COLO668 (cell line): ENCODE measurements around the gene TRABD.

Experiments used
- DNase-seq: peaks from one replicate; lab custom pipeline; 2025; ENCODE audit not compliant: unreplicated experiment; lab: John Stamatoyannopoulos, UW

The TRABD gene

GRCh38 chr22:50216684-50217520 is 31.2 kb downstream of the TRABD start:
- DNase-seq: no peak

DNA sequence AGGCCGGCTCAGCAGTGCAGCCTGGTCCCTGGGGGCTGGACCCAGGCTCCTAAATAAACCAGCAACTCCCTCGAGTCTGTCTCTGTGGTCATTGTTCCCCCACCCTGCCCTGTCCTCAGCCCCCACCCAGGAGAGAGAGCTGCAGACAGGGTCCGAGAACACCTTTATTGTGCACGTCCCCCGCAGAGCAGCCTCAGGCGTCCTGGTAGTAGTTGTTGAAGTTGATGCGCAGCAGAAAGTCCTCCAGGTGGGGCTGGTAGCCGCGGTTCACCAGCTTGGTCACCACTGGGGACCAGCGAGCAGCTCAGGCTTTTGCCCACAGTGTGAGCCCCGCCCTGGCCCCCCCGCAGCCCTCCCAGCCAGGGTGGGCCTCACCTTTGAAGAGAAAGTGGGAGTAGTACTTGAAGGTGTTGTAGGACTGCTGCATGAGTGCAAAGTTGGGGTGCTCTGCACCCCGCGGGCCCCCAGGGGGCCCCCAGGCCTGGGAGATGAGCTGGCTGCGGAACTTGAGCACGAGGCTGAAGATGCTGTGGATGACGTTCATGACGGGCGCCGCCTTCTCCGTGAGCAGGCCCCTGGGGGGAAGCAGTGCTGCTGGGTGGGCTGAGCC is 31.9 kb downstream of the TRABD start:
- DNase-seq: no peak

- peak; percentile 71 for DNase-seq
Measured at GRCh38 chr22:50218153-50218995, 32.7 kb downstream of the TRABD start.

DNA sequence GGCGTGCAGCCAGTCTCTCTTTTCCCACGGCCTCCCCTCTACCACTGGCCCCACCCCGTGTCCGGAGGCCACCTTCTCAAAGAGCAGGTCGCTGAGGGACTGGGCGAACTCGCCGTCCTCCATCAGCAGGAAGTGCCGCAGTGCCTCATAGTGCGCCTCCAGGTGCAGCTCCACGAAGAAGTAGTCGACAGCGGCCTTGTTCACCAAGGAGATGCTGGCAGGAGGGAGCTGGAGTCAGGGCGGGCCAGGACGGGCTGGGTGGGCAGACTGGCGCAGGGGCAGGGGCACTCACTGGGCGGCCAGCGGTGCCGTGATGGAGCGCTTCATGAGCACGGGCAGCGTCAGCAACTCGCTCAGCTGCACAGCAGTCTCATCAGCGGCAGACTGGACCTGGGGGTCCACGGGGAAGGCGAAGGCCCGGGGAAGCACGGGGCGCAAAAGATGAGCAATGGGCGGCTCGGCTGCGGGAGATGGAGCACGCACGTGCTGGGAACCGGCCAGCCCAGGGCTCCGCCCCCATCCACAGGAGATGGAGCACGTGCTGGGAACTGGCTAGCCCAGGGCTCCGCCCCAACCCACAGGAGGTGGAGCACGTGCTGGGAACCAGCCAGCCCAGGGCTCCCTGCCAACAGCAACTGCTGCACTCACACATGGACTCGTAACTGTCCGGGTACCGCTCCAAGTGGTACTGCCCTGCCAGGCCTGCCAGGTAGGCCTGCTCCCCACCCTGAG is 33.4 kb downstream of the TRABD start:
- peak; percentile 84 for DNase-seq

GRCh38 chr22:50219800-50220602 is 34.3 kb downstream of the TRABD start:
- DNase-seq: no peak

- no peak for DNase-seq
Measured at GRCh38 chr22:50220603-50221409, 35.1 kb downstream of the TRABD start.

DNA sequence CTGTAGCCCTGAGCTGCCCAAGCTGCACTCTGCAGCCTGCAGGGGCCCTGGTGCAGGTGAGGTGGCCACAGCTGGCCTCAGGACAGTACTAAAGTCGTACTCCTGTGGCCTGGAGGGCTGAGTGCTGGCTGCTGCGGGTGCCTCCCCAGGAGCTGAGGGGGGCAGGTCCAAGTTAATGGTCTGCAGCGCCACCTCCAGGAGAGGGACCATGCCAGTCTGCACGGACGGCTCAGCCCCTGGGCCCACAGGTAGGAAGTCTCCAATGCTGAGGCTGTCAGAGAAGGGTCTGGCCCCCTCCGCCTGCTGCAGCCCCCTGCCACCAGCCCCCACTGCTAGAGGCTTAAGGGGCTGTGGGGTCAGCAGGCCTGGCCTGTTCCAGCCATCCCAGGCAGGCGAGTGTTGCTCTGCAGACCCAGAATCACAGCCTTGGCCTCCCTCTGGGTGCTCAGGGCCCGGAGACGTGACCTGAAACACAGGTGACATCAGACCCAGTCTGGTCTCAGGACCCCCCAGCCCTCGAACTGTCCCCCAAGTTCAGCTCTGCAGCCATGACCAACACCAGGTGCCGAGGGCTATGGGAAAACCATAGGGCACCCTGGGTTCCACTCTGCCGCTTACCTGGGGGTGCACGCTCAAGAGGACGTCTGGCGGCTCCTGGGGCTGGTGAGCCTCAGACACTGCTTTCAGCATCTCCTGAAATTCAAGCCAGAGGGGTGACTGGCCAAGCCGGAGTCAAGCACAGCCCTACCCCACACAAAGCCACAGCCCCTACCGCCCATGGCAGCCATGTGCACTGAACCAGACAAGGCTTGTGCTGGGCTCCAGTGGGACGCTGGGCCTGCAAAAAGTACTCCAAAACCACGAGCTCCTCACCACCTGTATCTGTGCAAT is 35.9 kb downstream of the TRABD start:
- DNase-seq: no peak

- DNase-seq: no peak
Measured at GRCh38 chr22:50222508-50222907, 36.8 kb downstream of the TRABD start.

- DNase-seq: no peak
Measured at GRCh38 chr22:50224071-50224470, 38.4 kb downstream of the TRABD start.

DNA sequence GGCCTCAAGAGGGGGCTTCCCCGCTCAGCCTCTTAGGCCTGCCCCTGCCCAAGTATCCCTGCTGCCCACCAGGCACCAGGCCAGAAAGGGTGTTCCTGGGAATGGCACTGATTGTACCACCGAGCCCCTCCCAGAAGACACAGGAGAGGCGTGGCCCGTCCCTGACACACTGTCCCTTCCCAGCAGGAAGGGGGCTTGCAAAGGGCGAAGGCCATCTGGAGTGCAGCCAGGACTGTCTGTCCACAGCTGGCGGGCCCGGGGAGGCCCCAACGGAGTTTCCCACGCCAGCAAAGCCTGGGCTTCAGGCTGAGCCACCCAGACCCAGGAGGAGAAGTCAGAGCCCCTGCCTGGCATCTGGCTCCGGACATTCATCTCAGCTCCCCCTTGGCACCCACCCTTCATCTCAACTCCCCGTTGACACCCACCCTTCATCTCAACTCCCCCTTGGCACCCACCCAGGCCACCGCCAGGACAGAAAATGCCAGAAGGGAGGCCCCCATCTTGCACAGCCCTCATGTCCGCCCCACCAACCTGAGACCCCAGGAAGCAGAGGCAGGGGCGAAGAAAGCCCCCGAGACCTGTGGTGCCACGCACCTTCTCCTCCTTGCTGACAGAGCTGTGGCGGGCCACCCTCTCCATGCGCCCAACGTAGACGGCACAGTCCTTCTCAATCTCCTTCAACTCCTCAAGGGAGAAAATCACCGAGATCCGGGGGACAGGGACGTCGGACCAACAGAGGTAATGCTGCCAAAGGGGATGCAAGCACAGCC is 39.7 kb downstream of the TRABD start:
- no peak for DNase-seq

DNA sequence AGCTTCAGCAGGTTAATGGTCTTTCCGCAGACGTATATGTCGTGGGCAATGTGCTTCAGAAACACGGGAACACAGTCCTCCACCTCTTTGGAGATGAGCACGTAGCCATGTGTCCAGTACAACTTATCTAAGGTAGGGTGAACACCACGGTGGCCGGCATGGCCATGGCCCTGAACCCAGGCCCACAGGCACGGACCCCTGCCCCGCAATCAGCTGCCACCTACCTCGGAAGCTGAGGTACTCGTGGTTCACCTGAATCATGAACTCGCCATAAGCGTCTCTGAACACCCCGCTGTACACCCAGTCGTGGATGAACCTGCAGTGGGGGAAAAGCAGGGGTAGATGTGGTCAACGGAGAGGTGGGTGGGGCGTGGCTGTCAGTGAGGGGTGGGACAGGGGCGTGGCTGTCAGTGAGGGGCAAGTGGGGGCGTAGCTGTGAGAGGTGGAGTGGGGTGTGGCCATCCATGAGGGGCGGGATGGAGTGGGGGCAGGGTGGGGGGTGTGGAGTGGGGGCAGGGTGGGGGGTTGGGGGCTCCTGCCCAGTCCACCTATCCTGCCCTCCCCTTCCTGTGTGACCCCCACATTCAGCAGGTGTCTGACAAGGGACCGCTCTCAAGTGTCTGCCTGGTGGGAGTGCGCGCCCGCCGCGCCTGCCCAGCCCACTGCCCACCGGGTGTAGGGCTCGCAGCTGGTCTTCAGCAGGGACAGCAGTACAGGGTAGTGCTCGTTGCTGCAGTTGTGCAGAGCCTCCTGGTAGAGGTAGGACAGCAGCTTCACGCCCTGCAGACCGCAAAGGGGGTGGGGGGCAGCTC is 40.6 kb downstream of the TRABD start:
- DNase-seq: no peak

DNA sequence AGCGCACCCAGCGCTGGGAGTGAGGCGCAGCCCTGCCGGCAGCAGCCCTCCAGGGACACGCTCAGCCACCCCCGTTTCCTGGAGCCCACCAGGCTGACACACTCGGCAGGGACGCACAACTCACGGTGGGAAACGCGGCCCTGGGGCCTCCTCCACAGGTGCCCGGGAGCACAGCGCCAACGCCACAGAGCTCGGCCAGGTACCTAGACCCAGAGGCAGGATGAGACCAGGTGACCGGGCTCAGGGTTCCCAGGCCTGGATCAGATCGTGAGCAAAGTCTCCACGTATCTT is 41.1 kb downstream of the TRABD start:
- DNase-seq: no peak

DNA sequence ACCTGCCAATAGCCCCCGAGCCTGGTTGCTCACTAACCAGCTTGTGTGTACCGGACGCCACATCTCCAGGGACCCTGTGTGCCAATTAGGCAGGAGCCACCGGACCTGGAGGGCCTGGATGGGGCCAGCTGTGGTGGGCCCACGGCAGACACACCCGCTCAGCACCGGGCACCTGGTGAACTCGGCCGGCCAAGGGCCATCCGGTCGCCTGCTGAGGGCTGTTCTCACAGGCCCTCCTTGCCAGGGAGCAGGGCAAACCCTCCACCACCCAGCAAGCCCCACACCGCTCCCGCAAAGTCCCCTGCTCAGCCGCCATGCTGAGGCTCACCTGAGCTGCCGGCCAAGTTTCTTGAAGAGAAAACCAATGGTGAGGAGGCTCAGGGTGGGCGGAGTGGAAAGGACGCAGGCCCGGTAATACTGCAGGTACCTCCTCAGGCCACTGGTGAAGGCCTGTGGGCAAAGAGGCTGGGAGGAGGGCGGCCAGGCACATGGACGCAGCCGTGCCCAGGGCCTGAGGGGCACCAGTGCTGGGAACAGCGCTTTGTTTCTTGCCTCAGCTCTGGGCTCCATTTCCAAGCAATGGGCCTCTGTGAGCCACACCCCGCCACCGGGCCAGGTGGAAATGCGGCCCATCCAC is 42.0 kb downstream of the TRABD start:
- DNase-seq: no peak

DNA sequence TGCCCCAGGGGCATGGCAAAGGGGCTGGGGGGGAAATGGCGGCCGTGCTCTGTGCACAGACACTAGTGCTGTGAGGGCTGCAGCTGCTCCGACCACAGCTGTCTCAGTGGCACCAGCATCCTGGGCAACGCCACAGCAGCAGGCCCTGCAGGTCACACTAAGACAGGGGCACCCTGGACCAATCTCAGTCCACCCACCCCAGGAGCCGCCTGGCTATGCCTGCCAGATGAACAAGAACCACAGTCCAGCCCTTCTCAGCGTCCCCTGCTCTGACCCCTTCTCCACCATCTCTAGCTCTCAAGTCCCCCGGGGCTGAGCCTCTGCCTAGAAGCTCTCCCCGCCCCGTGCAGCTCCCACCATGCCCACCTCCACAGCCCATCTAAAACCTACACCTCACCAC is 42.7 kb downstream of the TRABD start:
- DNase-seq: no peak

DNA sequence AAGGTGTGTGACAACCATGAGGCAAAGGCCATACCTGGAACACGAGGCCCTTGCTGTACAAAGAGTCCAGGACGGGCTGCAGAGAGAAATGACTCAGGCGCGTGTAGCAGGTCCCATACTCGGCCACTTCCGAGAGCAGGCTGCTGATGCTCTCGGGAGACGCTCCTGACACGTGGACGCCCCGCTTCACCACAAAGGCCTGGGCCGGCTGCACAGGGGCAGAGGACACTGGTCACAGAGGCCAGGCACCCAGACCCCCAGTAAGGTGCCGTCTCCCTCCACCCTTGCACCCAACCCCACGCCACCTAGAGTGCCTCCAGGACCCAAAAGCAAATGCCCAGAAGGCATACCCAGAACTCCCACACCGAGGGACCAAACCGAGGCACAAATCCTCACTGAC is 43.7 kb downstream of the TRABD start:
- no peak for DNase-seq

DNA sequence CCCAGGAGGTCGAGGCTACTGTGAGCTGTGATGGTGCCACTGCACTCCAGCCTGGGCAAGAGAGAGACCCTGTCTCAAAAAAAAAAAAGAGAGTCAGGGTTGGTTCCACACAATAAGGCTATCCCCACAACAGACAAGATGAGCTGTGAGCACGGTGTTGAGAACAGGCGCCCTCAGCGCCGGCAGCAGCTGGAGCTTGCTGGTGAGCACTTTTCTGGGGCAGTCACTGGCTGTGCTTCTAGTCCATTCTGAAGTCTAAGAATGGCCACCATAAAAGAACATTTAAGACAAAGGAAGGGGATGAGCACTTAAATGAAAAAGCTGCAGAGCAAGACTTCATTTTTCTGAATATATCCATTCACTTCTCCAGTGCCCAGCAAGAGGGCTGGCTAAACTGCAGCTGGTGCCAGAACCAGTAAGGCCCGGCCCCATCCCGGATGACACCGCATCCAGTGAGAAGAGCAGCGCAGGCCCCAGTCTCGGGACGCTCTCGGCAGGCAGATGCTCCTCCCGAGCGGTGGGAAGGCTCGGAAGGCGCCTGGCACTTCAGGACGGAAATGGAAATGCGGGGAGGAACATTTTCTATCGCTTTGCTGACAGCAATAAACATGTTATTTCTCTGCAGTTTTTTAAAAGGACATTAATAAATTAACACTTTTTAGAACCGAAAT is 46.9 kb downstream of the TRABD start:
- DNase-seq: no peak
